Measurements from ENCODE around the gene CFAP46. TPM values are rescaled to one million over a fixed set of nuclear protein-coding genes. Genes with fewer than 3 reads are reported as not detected.
A peak's percentile ranks its signal among the peaks of the same experiment; 100 is the strongest.

Gene CFAP46
- total RNA-seq, 1 experiment from 2014 or later = 1.6 TPM

- Histone ChIP-seq H3K9me3 (ENCODE audit: control insufficient read depth, insufficient read depth, low read depth, low read length) (no peaks in the 10 kb centered on the region), H3K27me3 (ENCODE audit: control insufficient read depth, insufficient read depth, low read length) (peaks cover 6% of the 10 kb centered on the region), H3K27ac (ENCODE audit: low read length) (no peak overlapping the region), H3K4me3 (ENCODE audit: low read depth in 2 of 2, low read length in 2 of 2) (peak overlapping the region in 1 of 2 experiments; percentile 9; a peak in 2 of 4 replicates), H3K4me1 (ENCODE audit: control insufficient read depth, insufficient read depth, low read length) (peaks cover 4% of the 10 kb centered on the region), H3K36me3 (ENCODE audit: control insufficient read depth, insufficient read depth, low read length) (no peaks in the 10 kb centered on the region)
- CTCF ChIA-PET = no interaction called here
- no TSS peak for BruUV-seq (replicated peaks)
- ATAC-seq (no peak), DNase-seq (ENCODE audit: low read depth, low spot score) (no peak)
- in situ Hi-C loops (cut with HindIII; ENCODE audit: low pct_unique_long_range_greater_than_20kb, low sequenced_read_pairs) = no loop called here
- intact Hi-C loops (cut with micrococcal nuclease; ENCODE audit: unreplicated experiment) = no loop called here
- POLR2A ChIA-PET = no interaction called here
- no peak for TF ChIP-seq SIN3A (IDR thresholded peaks at IDR 0.05; ENCODE audit: borderline replicate concordance, insufficient read depth, low read depth, low read length)
- TF ChIP-seq CTCF (IDR thresholded peaks at IDR 0.05) = no peak
- TF ChIP-seq TCF7L2 (IDR thresholded peaks at IDR 0.05; ENCODE audit: low read depth, low read length) = no peak
- TF ChIP-seq REST (IDR thresholded peaks at IDR 0.05; ENCODE audit: insufficient read depth in 1 of 2, low read depth in 2 of 2, low read length in 1 of 2) = no peak
- no peak for TF ChIP-seq POLR2AphosphoS5 (IDR thresholded peaks at IDR 0.05; ENCODE audit: low read depth, low read length)
Observed at GRCh38 chr10:132848291-132848701, 94.1 kb downstream of the CFAP46 start.

GRCh38 chr10:132847856-132848255, 94.5 kb downstream of the CFAP46 start:
- Histone ChIP-seq H3K27me3 (ENCODE audit: control insufficient read depth, insufficient read depth, low read length) (peaks cover 6% of the 10 kb centered on the region), H3K4me3 (ENCODE audit: low read depth in 2 of 2, low read length in 2 of 2) (peak overlapping the region in 1 of 2 experiments; percentile 9; a peak in 2 of 4 replicates), H3K9me3 (ENCODE audit: control insufficient read depth, insufficient read depth, low read depth, low read length) (peaks cover 1% of the 10 kb centered on the region; the same call in 1 of the 2 replicates), H3K4me1 (ENCODE audit: control insufficient read depth, insufficient read depth, low read length) (peaks cover 4% of the 10 kb centered on the region), H3K27ac (ENCODE audit: low read length) (no peak overlapping the region), H3K36me3 (ENCODE audit: control insufficient read depth, insufficient read depth, low read length) (no peaks in the 10 kb centered on the region)
- POLR2A ChIA-PET = no interaction called here
- no peak for TF ChIP-seq TCF7L2 (IDR thresholded peaks at IDR 0.05; ENCODE audit: low read depth, low read length)
- TF ChIP-seq CTCF (IDR thresholded peaks at IDR 0.05) = no peak
- no peak for TF ChIP-seq POLR2AphosphoS5 (IDR thresholded peaks at IDR 0.05; ENCODE audit: low read depth, low read length)
- TF ChIP-seq SIN3A (IDR thresholded peaks at IDR 0.05; ENCODE audit: borderline replicate concordance, insufficient read depth, low read depth, low read length) = no peak
- no peak for TF ChIP-seq REST (IDR thresholded peaks at IDR 0.05; ENCODE audit: insufficient read depth in 1 of 2, low read depth in 2 of 2, low read length in 1 of 2)
- CTCF ChIA-PET = no interaction called here
- no TSS peak for BruUV-seq (replicated peaks)
- DNase-seq (ENCODE audit: low read depth, low spot score) (no peak), ATAC-seq (peak; percentile 29; the same call in 1 of the 2 replicates)
- intact Hi-C loops (cut with micrococcal nuclease; ENCODE audit: unreplicated experiment) = no loop called here
- in situ Hi-C loops (cut with HindIII; ENCODE audit: low pct_unique_long_range_greater_than_20kb, low sequenced_read_pairs) = no loop called here

Data from Panc1 (cell line).